Skeletal muscle satellite cell (primary cell): ENCODE results near the gene DTX1.

Experiments used
- H3K27me3 ChIP-seq: 2 replicates; pipeline ENCODE4 v1.7.0; 2013; ENCODE audit warnings: low read length; ENCODE audit not compliant: control insufficient read depth, insufficient read depth
- H3K36me3 ChIP-seq: 2 replicates; pipeline ENCODE4 v1.7.0; 2013; ENCODE audit warnings: mild to moderate bottlenecking, control low read depth, low read length; ENCODE audit not compliant: insufficient read depth
- H3K4me1 ChIP-seq: 2 replicates; pipeline ENCODE4 v1.7.0; 2013; ENCODE audit warnings: low read length; ENCODE audit not compliant: control insufficient read depth, insufficient read depth
- H3K4me2 ChIP-seq: 2 replicates; pipeline ENCODE4 v1.7.0; 2013; ENCODE audit warnings: mild to moderate bottlenecking, low read length
- H3K4me3 ChIP-seq: 2 replicates; pipeline ENCODE4 v1.7.0; 2013; ENCODE audit warnings: low read length
- H3K9ac ChIP-seq: 2 replicates; pipeline ENCODE4 v1.7.0; 2013; ENCODE audit warnings: mild to moderate bottlenecking, low read depth, low read length, moderate library complexity
- H3K9me3 ChIP-seq: replicated peaks from 2 replicates; pipeline ENCODE4 v1.7.0; 2013; ENCODE audit warnings: mild to moderate bottlenecking, control low read depth, low read length

DTX1 gene

GRCh38 chr12:113056381-113056630, 224 bp upstream of the DTX1 start:
- H3K4me1 ChIP-seq, result no peaks in the 10 kb centered on the region
- peaks cover 69% of the 10 kb centered on the region for H3K27me3 ChIP-seq
- no peaks in the 10 kb centered on the region for H3K9me3 ChIP-seq
- no peaks in the 10 kb centered on the region for H3K36me3 ChIP-seq
- H3K4me3 ChIP-seq, result no peak overlapping the region
- no peak overlapping the region for H3K9ac ChIP-seq
- peak overlapping the region; percentile 54 for H3K4me2 ChIP-seq

- no peaks in the 10 kb centered on the region for H3K4me1 ChIP-seq
- no peak overlapping the region for H3K4me3 ChIP-seq
- no peak overlapping the region for H3K9ac ChIP-seq
Observed at GRCh38 chr12:113057565-113058485, 1.3 kb downstream of the DTX1 start.

GRCh38 chr12:113058553-113058952, 2.0 kb downstream of the DTX1 start:
- peaks cover 78% of the 10 kb centered on the region for H3K27me3 ChIP-seq
- no peaks in the 10 kb centered on the region for H3K4me1 ChIP-seq
- no peaks in the 10 kb centered on the region for H3K9me3 ChIP-seq
- no peak overlapping the region for H3K9ac ChIP-seq
- no peaks in the 10 kb centered on the region for H3K36me3 ChIP-seq
- no peak overlapping the region for H3K4me2 ChIP-seq
- no peak overlapping the region for H3K4me3 ChIP-seq

More at GRCh38 chr12:113057565-113058485, 1.3 kb downstream of the DTX1 start:
- no peaks in the 10 kb centered on the region for H3K9me3 ChIP-seq
- no peak overlapping the region for H3K4me2 ChIP-seq
- H3K36me3 ChIP-seq, result no peaks in the 10 kb centered on the region
- H3K27me3 ChIP-seq, result peaks cover 74% of the 10 kb centered on the region

- Histone ChIP-seq H3K9ac (no peak overlapping the region), H3K36me3 (no peaks in the 10 kb centered on the region), H3K4me2 (no peak overlapping the region), H3K9me3 (no peaks in the 10 kb centered on the region), H3K4me3 (no peak overlapping the region), H3K27me3 (peaks cover 81% of the 10 kb centered on the region), H3K4me1 (no peaks in the 10 kb centered on the region)
Observed at GRCh38 chr12:113059071-113059595, 2.6 kb downstream of the DTX1 start.

GRCh38 chr12:113060336-113060960, 3.9 kb downstream of the DTX1 start:
- H3K36me3 ChIP-seq, result no peaks in the 10 kb centered on the region
- H3K27me3 ChIP-seq, result peaks cover 78% of the 10 kb centered on the region
- H3K9ac ChIP-seq, result no peak overlapping the region
- H3K9me3 ChIP-seq, result no peaks in the 10 kb centered on the region
- no peaks in the 10 kb centered on the region for H3K4me1 ChIP-seq
- H3K4me3 ChIP-seq, result no peak overlapping the region
- H3K4me2 ChIP-seq, result no peak overlapping the region

GRCh38 chr12:113061061-113061694, 4.6 kb downstream of the DTX1 start:
- Histone ChIP-seq H3K27me3 (peaks cover 70% of the 10 kb centered on the region), H3K9ac (no peak overlapping the region), H3K4me3 (no peak overlapping the region), H3K4me1 (no peaks in the 10 kb centered on the region), H3K4me2 (no peak overlapping the region), H3K9me3 (no peaks in the 10 kb centered on the region), H3K36me3 (no peaks in the 10 kb centered on the region)

- H3K9ac ChIP-seq, result no peak overlapping the region
- H3K4me3 ChIP-seq, result no peak overlapping the region
- no peaks in the 10 kb centered on the region for H3K4me1 ChIP-seq
- H3K4me2 ChIP-seq, result no peak overlapping the region
- no peaks in the 10 kb centered on the region for H3K36me3 ChIP-seq
- H3K27me3 ChIP-seq, result peaks cover 67% of the 10 kb centered on the region
- no peaks in the 10 kb centered on the region for H3K9me3 ChIP-seq
Observed at GRCh38 chr12:113062502-113063395, 6.2 kb downstream of the DTX1 start.

GRCh38 chr12:113063396-113064350, 7.1 kb downstream of the DTX1 start:
- H3K4me1 ChIP-seq, result no peaks in the 10 kb centered on the region
- no peaks in the 10 kb centered on the region for H3K36me3 ChIP-seq
- H3K4me3 ChIP-seq, result no peak overlapping the region
- no peaks in the 10 kb centered on the region for H3K9me3 ChIP-seq
- H3K4me2 ChIP-seq, result no peak overlapping the region
- peaks cover 66% of the 10 kb centered on the region for H3K27me3 ChIP-seq
- no peak overlapping the region for H3K9ac ChIP-seq

GRCh38 chr12:113064395-113065125, 8.0 kb downstream of the DTX1 start:
- no peak overlapping the region for H3K9ac ChIP-seq
- peaks cover 59% of the 10 kb centered on the region for H3K27me3 ChIP-seq
- H3K36me3 ChIP-seq, result no peaks in the 10 kb centered on the region
- no peak overlapping the region for H3K4me2 ChIP-seq
- H3K9me3 ChIP-seq, result no peaks in the 10 kb centered on the region
- H3K4me1 ChIP-seq, result no peaks in the 10 kb centered on the region
- H3K4me3 ChIP-seq, result no peak overlapping the region
